HG03064 (cell line): ENCODE results near the gene TNFRSF25.
"Not testable (repeated sequence)": the region's sequence is repeated elsewhere in the genome, so short reads cannot be mapped to it uniquely, and the experiment has no call there.

ENCODE experiments used
- ATAC-seq: cut with Tn5 transposase; IDR thresholded peaks from one replicate; pipeline ENCODE4 v1.9.1; 2021; ENCODE audit warnings: low read depth; ENCODE audit not compliant: unreplicated experiment

Gene TNFRSF25

DNA sequence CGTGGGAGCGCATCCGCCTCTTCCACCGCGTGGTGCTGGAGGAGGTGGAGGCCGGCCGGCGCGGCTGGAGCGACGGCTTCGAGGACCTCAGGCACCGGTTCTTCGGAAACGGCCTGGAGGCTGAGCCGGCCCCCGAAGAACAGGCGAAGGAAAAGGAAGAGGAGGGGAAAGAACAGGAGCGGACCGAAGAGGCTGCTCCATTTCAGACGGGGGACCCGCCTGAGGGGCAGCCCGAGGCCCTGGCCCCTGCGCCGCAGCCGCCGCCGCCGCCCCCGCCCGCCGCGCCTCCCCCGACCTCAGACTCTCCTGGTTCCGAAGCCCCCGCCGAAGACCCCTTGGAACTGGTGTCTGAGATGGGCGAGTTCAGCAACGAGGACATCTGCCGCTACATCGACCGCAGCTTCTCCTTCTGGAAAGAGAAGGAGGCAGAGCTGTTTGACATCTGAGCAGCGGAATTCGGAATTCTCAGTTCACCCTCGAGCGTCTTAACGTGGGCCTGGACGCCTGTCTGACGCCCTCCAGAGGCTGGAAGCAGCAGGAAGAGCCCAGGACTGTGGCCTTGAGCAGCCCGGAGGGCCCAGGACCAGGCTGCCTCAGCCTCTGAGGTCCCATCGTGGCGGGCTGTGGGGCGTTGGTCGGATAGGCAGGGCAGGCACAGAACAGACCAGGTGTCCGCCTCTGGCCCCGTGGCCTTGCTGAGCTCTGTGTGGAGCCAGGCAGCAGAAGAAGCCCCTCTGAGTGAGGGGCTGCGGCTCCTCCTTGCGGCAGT, 10.0 kb downstream of the TNFRSF25 start:
- ATAC-seq = not testable (repeated sequence)

DNA sequence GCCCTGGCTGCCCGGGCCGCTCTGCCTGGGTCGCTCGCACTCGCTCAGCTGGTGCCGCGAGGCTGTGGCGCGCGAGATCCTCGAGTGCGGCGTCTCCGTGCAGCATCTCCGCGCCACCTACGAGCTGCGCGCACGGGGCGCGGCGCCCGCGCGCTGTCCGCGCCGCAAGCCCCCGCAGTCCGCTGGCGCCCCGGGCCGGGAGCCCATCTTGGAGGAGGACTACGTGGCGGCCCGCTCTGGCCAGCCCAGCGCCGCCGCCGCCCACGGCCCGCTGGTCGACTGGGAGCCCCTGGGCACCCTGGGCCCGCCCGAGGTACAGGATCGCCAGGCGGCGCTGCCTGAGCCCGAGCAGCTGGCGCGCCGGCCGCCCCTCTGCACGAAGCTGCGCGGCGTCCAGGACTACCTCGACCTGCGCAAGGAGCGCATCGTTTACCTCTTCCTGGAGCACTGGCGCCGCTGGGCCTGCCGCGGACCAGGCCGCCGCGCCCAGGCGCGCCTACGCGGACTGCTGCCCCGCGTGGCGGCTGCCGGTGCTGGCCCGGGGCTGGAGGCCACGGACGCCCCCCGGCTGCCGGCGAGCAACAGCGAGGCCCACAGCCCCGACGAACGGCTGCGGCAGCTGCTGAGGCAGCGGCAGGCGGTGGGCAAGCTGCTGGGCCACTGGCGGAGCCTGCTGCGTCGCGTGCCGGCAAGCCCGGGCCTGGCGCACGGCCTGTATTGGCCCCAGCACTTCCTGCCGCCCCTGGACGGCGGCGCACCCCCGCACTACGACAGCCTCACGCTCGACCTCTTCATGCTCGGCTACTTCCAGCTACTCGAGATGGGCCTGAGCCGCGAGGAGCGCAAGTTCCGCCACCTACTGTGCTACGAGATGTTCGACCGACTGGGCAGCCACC, 10.9 kb downstream of the TNFRSF25 start:
- no peak for ATAC-seq

DNA sequence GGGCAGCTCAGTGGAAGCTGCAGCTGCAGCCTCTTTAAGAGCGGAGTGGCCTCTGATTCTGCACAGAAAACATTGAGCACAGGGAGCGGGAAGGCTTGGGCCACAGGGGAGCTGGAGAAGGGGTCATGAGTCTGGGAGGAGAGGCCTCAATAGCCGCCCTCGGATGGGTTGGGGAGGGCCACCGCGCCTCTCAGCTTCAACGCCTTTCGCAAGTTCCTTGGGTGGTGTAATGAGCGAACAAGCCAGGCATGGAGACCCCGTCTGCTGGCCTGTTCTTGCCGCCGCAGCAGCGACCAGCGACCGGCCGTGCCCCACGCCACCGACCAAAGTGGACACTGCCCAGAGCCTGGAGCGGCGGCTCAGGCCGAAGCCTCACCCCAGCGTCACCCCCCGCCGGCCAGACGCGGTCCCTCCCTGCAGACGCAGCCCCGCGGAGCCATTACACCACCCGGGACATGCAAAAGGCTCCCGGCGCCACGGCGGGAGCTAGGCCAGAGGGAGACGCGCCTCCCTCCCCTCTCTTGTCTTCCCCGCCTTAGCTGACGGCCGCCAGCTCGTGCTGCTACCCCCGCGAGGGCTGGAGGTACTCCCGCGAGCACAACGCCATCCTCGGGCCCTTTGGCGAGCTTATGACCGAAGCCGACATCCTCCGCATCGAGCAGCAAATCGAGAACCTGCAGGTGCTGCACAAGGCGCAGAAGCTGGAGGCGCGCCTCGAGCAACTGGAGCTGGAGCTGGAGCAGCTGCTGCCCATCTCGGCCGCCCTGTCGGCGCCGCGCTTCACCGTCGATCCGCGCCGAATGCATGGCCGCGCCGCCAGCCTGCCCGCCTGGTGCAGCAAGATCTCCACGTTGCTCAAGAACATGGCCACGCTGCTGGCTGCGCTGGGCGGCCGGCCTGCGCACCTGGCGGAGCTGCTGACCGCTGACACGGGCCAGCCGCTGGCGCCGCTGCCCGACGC, 11.8 kb downstream of the TNFRSF25 start:
- ATAC-seq = not testable (repeated sequence)

DNA sequence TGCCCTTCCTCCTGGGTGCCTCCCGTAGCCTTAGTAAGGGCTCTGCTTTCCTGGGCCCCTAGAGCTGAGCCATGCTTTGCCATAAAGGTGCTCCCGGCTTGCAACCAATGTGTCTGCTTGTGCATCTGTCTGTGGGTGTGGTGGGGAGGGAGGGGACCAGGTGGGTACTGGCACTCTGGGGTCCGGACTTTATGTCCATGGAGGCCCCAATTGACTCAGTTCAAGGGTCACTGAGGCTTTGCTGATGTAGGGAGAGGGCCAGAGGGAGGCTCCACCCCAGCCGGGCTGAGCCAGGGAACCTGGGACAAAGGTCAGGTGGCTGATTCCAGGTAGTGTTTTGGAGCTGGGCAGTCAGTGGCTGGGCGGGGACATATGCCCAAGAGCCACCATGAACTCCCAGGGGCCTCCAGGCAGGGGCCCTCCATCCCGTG, 15.0 kb downstream of the TNFRSF25 start:
- ATAC-seq = no peak

DNA sequence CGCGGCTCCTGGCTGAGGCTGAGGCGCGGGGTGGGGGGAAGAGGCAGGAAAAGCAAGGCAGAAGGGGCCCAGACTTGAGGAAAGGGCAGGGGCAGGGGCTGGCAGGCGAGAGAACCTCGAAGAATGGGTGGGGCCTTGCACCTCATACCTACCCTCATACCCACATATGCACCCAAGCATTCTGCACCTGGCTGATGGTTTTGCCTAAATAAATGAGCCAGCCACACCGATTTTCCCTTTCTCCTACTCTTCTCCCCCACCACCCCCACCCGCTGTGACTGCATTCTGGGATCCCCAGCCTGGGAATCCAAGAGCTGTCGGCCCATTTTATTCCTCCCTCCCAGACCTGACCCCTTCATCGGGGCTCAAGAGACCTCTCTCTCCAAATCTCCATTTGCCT, 15.5 kb downstream of the TNFRSF25 start:
- not testable (repeated sequence) for ATAC-seq

DNA sequence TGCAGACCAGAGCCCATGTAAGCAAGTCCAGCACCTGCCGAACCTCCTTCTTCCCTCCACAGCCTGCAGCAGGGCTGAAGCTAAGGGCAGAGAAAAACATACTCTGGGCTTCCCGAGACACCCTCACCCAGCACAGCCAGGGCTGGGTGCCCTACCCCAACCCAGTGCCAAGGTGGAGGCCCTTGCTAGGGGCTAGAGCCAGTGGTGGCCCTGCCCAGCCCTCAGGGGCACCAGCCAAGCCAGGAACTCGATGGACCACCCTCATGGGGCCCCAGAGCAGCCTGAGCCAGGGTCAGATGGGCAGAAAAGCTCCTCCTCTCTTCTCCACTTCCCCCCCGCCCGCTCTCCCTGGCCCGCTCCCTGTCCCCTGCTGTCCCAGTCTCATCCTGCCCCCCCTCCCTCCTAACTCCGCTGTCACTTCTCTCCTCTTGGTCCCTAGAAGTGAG, 15.9 kb downstream of the TNFRSF25 start:
- ATAC-seq = no peak

DNA sequence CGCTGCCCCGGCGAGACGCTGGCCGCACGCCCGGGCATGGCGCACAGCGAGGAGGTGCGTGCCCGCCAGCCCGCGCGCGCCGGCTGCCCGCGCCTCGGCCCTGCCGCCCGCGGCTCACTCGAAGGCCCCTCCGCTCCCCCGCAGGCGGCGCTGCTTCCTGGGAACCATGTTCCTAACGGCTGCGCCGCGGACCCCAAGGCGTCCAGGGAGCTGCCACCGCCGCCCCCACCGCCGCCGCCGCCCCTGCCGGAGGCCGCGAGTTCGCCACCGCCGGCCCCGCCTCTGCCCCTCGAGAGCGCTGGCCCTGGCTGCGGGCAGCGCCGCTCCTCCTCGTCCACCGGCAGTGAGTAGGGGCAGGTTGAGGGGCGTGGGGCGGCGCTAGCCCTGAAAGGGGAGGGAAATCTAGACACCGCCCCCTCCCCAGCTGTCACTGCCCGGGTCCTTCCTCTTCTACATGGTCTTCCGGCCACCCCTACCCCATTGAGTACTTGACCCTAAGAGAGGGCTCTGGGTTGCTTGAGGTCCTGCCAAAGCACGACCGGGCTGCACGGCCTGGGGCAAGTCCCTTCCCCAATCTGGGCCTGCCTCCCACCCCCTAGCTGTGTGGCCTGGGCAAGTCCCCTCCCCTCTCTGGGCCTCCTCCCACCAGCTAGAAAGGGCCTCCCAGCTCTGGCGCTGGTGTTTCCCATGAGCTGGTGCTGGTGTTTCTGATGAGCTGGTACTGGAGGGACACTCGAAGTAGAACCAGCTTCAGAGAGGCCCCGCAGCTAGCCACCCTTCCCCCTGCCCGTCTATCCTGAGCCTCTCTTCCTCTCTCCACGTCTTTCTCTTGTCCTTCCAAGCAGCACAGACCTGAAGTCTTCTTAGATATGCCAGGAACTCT, 17.0 kb downstream of the TNFRSF25 start:
- ATAC-seq = no peak

DNA sequence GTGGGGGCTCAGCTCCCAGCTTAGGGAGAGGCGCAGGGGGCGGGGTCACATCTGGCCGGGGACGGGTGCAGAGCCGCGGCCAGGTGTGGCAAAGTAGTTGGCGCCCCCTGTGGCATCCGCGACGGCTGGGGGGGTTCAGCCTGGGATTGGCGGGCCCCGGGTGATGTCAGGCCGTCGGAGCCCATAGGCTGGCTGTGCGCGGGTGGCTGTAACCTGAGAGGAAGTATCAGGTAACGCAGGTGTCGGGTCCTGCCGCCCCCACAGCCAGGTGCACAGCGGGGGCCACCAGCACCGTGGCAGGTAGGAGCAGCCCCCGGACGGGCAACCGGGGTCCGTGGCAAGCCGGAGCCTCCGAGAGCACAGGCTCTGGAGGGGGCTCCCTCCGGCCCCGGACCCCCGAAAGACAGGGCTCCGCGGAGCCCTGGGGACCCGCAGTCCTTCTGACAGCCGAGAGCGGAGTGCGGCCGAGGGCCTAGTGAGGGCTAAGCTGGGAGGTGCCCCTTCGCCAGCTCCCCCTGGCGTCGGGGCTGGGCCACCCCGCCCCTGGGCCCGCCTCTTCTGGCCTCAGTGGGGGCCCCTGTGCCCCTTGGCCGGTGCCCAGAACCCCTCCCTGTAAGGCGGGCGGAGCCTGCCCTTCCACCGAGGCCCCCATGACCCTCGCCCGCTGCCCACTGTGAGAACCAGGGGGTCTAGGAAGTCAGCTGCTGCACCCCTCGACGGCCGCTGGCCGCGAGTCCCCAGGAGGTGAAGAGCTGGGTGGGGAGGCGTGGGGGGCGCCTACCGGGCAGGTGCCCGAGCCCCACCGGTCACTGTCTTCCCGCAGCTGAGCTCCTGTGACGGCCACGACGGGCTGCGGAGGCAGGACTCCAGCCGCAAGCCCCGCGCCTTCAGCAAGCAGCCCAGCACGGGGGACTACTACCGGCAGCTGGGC, 17.9 kb downstream of the TNFRSF25 start:
- no peak for ATAC-seq

DNA sequence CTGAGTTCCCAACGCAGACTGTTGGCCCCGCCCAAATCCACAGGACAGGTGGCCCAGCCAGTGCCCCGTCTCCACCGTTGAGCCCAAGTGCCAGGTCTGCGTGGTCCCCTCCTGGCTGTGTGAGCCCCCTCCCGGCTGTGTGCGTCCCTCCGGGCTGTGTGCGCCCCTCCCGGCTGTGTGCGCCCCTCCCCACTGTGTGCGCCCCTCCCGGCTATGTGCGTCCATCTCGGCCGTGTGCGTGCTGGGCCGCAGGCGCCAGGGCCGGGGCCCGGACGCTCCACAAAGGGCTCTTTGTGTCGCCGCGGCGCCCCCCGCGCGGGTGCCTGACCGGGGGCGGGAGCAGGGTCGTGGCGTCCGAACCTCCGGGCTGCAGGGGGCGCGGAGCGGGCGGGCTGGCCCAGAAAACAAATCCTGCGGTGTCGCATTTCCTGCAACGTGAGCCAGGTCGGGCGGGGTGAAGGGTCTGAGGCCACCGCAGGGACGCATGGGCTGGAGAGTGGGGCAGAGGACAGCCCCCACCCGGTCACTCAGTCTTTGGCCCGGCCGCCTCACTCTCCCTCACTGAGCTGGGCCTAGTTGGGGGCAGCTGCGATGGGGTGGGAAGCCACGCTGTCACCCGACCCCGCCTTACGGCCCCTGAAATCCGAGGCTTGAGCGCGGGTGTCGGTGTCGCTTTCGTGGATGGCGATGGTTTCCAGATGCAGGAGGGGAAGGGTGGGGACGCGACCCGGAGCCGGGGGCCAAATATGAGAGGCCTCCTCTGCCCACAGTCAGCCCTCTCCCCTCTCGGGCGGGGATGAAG, 18.8 kb downstream of the TNFRSF25 start:
- no peak for ATAC-seq

DNA sequence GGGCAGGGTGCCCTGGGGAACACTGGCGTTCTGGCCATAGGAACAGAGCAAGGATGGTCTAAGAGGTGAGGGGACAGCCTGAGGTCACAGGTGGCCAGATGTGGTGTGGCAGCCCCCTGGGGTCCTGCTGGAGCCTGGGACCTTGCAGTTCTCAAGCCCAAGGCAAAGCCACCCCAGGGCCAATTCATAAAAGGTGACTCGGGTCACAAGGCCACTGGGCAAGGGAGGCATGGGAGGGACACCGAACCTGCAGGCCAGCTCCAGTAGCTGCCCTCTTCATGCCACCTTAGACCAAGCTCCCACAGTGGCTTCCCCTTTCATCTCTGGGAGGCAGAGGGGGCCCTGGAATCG, 19.3 kb downstream of the TNFRSF25 start:
- no peak for ATAC-seq

DNA sequence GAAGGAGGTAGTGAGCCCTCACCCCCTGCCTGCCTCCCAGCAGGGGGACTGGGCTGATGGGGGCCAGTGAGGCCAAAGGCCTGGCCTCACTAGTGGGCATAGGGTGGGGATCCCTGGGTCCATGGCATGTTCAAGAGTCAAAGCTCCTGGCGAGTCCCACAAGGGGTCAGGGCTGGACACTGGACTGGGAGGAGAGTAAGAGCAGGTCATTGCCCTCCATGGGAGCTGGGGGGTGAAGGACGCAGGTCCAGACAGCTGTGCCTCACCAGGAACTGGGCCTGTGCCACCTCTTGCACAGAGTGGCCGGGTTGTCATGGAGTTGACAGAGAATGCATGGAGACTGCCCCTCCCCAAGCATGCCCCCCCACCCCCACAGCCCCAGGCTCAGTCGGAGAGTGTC, 20.0 kb downstream of the TNFRSF25 start:
- not testable (repeated sequence) for ATAC-seq

DNA sequence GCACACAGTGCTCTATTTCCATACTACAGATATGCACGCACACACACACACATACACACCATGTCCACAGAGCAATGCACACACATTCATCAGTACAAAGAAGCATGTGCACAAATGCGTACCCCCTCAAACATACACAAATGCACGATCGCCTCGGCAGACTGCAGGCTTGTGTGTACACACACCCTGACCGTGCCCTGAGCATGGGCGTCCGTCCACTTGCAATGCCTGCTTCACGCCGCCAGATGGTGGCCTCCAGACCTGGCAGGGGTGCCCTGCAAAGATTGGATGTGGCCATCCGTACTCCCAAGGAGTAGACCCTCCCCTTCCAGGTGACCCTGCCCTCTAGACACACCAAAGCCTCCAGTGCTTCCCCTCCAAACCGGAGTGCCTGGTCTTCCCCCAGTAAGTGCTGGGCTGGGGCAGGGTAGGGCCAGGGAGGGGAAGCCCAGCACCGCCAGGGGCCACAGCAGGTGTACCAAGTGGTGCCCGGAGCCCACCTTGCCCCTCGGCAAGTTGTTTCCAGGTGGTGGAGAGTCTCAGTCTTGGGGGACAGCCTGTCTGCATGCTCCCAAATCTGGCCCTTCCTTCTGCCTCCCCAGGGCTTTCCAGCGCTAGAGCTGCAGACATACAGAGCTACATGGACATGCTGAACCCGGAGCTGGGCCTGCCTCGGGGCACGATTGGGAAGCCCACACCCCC, 20.8 kb downstream of the TNFRSF25 start:
- ATAC-seq = no peak

DNA sequence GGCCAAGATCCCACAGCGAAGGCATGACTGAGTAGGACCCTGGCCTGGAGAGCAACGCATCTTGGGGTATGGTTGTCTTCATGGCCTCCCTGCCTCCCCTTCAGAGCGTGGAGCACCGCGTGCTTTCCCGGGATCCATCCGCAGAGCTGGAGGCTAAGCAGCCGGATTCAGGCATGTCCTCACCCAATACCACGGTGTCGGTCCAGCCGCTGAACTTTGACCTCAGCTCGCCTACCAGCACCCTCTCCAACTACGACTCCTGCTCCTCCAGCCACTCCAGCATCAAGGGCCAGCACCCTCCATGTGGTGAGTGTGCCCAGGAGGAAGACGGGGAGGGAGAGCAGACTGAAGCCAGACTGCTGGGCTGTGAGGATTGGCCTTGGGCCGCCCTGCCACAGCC, 21.6 kb downstream of the TNFRSF25 start:
- no peak for ATAC-seq

DNA sequence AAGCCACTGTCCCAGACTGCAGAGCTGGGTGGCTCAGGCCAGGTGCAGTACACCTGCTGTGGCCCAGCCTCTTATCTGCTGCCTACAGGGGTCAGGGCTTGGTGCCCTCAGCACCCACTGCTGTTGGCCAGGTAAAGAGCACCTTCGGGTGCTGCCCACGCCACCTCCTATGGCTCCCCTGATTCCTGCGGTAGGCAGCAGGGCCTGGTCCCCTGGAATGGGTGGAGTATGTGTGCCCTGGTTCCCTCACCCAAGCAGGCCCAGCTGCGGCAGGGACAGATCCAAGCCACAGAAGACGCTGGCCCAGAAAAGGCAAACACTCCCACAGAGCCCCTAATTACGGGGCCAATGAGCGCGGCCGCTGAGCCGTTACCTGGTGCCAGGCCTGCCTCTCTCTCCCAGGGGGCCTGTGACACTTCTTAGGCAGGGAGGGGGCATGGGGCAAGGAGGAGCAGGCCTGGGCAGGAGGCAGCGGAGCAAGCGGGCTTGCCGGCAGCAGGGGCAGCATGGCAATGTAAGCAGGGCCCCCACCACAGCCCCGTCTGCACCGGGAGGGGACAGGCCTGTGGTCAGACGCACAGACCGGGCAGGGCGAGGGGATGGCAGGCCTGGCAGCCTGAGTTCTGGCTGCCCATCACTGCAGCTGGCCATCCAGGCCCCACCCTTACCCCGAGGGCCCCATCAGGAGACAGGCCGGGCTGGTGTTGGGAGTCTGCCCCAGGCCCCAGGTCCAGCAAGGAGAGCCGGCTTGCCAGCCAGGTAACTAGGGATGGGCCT, 22.4 kb downstream of the TNFRSF25 start:
- no peak for ATAC-seq

DNA sequence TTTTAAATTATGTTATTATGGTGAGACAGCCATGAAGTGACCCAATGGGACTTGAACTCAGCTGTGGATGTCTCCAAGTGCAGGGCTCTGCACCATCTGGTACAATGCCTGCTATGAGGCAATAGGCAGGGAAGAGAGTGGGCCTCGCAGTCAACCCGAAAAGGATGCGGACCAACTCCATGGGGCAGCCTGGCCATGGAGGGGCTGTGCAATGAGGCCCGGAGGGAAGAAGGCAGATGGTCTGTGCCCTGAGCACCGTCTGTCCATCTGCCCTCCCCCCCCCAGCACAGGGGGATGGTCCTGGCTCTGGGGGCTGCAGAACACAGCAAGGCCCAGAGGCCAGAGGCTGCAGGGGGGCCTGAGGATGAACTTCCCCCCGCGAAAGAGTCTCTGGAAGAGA, 24.4 kb downstream of the TNFRSF25 start:
- no peak for ATAC-seq
